Measurements from ENCODE around the gene SPG11.

SPG11 gene

GRCh38 chr15:44657378-44657777 is 6.1 kb downstream of the SPG11 start:
- Histone ChIP-seq H3K27ac (ENCODE audit: low read length) (no peak overlapping the region), H3K36me3 (ENCODE audit: insufficient read depth, low read length) (peaks cover 52% of the 10 kb centered on the region; the same call in 1 of the 2 replicates), H3K4me3 (ENCODE audit: low read depth in 1 of 2, low read length in 2 of 2) (no peak overlapping the region), H3K9me3 (ENCODE audit: insufficient read depth, low read length, severe bottlenecking) (no peaks in the 10 kb centered on the region), H3K4me1 (ENCODE audit: insufficient read depth, low read length) (peaks cover 18% of the 10 kb centered on the region), H3K9ac (ENCODE audit: low read depth, low read length) (no peak overlapping the region), H3K79me2 (ENCODE audit: insufficient read depth, low read length) (peaks cover 16% of the 10 kb centered on the region), H3K4me2 (ENCODE audit: insufficient read depth, low read length) (no peak overlapping the region), H2AFZ (ENCODE audit: low read depth, low read length) (no peak overlapping the region), H3K27me3 (ENCODE audit: insufficient read depth, low read length, poor library complexity) (no peaks in the 10 kb centered on the region), H4K20me1 (ENCODE audit: insufficient read depth, low read length) (no peaks in the 10 kb centered on the region)
- no peak for TF ChIP-seq CTCF (IDR thresholded peaks at IDR 0.05; ENCODE audit: borderline replicate concordance, extremely low read depth, low read length, poor library complexity, severe bottlenecking)
- no peak for TF ChIP-seq EZH2 (IDR thresholded peaks at IDR 0.05; ENCODE audit: borderline replicate concordance, low read depth, low read length, severe bottlenecking)
- DNase-seq (no peak), ATAC-seq (ENCODE audit: insufficient read depth, low read depth) (no peak)

- H3K9me3 ChIP-seq (ENCODE audit: insufficient read depth, low read length, severe bottlenecking), result no peaks in the 10 kb centered on the region
- peaks cover 56% of the 10 kb centered on the region; the same call in 1 of the 2 replicates for H3K36me3 ChIP-seq (ENCODE audit: insufficient read depth, low read length)
- ATAC-seq (ENCODE audit: insufficient read depth, low read depth), result no peak
Measured at GRCh38 chr15:44656913-44657312, 6.5 kb downstream of the SPG11 start.

GRCh38 chr15:44656298-44656697 is 7.2 kb downstream of the SPG11 start:
- Histone ChIP-seq H2AFZ (ENCODE audit: low read depth, low read length) (no peak overlapping the region), H3K4me3 (ENCODE audit: low read depth in 1 of 2, low read length in 2 of 2) (no peak overlapping the region), H3K9ac (ENCODE audit: low read depth, low read length) (no peak overlapping the region), H3K27me3 (ENCODE audit: insufficient read depth, low read length, poor library complexity) (no peaks in the 10 kb centered on the region), H3K27ac (ENCODE audit: low read length) (no peak overlapping the region), H3K4me1 (ENCODE audit: insufficient read depth, low read length) (peaks cover 7% of the 10 kb centered on the region; the same call in 1 of the 2 replicates), H3K9me3 (ENCODE audit: insufficient read depth, low read length, severe bottlenecking) (no peaks in the 10 kb centered on the region), H4K20me1 (ENCODE audit: insufficient read depth, low read length) (no peaks in the 10 kb centered on the region), H3K4me2 (ENCODE audit: insufficient read depth, low read length) (no peak overlapping the region), H3K79me2 (ENCODE audit: insufficient read depth, low read length) (peaks cover 7% of the 10 kb centered on the region), H3K36me3 (ENCODE audit: insufficient read depth, low read length) (peaks cover 63% of the 10 kb centered on the region)
- TF ChIP-seq EZH2 (IDR thresholded peaks at IDR 0.05; ENCODE audit: borderline replicate concordance, low read depth, low read length, severe bottlenecking) (no peak), CTCF (IDR thresholded peaks at IDR 0.05; ENCODE audit: borderline replicate concordance, extremely low read depth, low read length, poor library complexity, severe bottlenecking) (no peak)
- DNase-seq, result no peak
- ATAC-seq (ENCODE audit: insufficient read depth, low read depth), result no peak

More at GRCh38 chr15:44656913-44657312, 6.5 kb downstream of the SPG11 start:
- Histone ChIP-seq H3K79me2 (ENCODE audit: insufficient read depth, low read length) (peaks cover 11% of the 10 kb centered on the region), H3K27ac (ENCODE audit: low read length) (no peak overlapping the region), H3K4me3 (ENCODE audit: low read depth in 1 of 2, low read length in 2 of 2) (no peak overlapping the region), H3K27me3 (ENCODE audit: insufficient read depth, low read length, poor library complexity) (no peaks in the 10 kb centered on the region), H3K4me1 (ENCODE audit: insufficient read depth, low read length) (peaks cover 13% of the 10 kb centered on the region), H3K4me2 (ENCODE audit: insufficient read depth, low read length) (no peak overlapping the region), H4K20me1 (ENCODE audit: insufficient read depth, low read length) (no peaks in the 10 kb centered on the region), H2AFZ (ENCODE audit: low read depth, low read length) (no peak overlapping the region), H3K9ac (ENCODE audit: low read depth, low read length) (no peak overlapping the region)
- no peak for DNase-seq
- TF ChIP-seq EZH2 (IDR thresholded peaks at IDR 0.05; ENCODE audit: borderline replicate concordance, low read depth, low read length, severe bottlenecking) (no peak), CTCF (IDR thresholded peaks at IDR 0.05; ENCODE audit: borderline replicate concordance, extremely low read depth, low read length, poor library complexity, severe bottlenecking) (no peak)

GRCh38 chr15:44654858-44655257 is 8.6 kb downstream of the SPG11 start:
- no peaks in the 10 kb centered on the region for H3K27me3 ChIP-seq (ENCODE audit: insufficient read depth, low read length, poor library complexity)
- no peak overlapping the region for H2AFZ ChIP-seq (ENCODE audit: low read depth, low read length)
- no peak for TF ChIP-seq EZH2 (IDR thresholded peaks at IDR 0.05; ENCODE audit: borderline replicate concordance, low read depth, low read length, severe bottlenecking)
- no peak for TF ChIP-seq CTCF (IDR thresholded peaks at IDR 0.05; ENCODE audit: borderline replicate concordance, extremely low read depth, low read length, poor library complexity, severe bottlenecking)
- H3K4me1 ChIP-seq (ENCODE audit: insufficient read depth, low read length), result no peaks in the 10 kb centered on the region
- no peak overlapping the region for H3K9ac ChIP-seq (ENCODE audit: low read depth, low read length)
- no peaks in the 10 kb centered on the region for H4K20me1 ChIP-seq (ENCODE audit: insufficient read depth, low read length)
- H3K4me3 ChIP-seq (ENCODE audit: low read depth in 1 of 2, low read length in 2 of 2), result no peak overlapping the region
- no peaks in the 10 kb centered on the region for H3K9me3 ChIP-seq (ENCODE audit: insufficient read depth, low read length, severe bottlenecking)
- no peaks in the 10 kb centered on the region for H3K79me2 ChIP-seq (ENCODE audit: insufficient read depth, low read length)
- no peak for DNase-seq
- H3K36me3 ChIP-seq (ENCODE audit: insufficient read depth, low read length), result peaks cover 57% of the 10 kb centered on the region
- no peak for ATAC-seq (ENCODE audit: insufficient read depth, low read depth)
- no peak overlapping the region for H3K27ac ChIP-seq (ENCODE audit: low read length)
- no peak overlapping the region for H3K4me2 ChIP-seq (ENCODE audit: insufficient read depth, low read length)
